PFSK-1 (cell line): Measurements from ENCODE around the gene ATCAY.

ENCODE experiments used
- POLR2AphosphoS5 ChIP-seq: IDR thresholded peaks from 2 replicates; pipeline ENCODE4 v1.6.1; 2012; ENCODE audit warnings: low read depth, mild to moderate bottlenecking, control low read depth, low read length, moderate library complexity
- REST ChIP-seq, 2 experiments: IDR thresholded peaks; 2 replicates each; pipeline versions ENCODE4 v1.6.1 to v1.8.0; 2011 to 2012; ENCODE audit warnings: low read depth in 2 of 2, low read length in 2 of 2, control low read depth in 1 of 2, inconsistent platforms in 1 of 2, mild to moderate bottlenecking in 1 of 2, moderate library complexity in 1 of 2; ENCODE audit not compliant: insufficient read depth in 1 of 2
- SIN3A ChIP-seq: IDR thresholded peaks from 2 replicates; pipeline ENCODE4 v1.6.1; 2012; ENCODE audit warnings: mild to moderate bottlenecking, low read length, moderate library complexity, borderline replicate concordance; ENCODE audit not compliant: insufficient read depth

- TF ChIP-seq POLR2AphosphoS5 (no peak), REST (IDR thresholded peaks at IDR 0.05; ENCODE audit: insufficient read depth in 1 of 2, low read depth in 2 of 2, low read length in 2 of 2) (no peak), SIN3A (no peak)
Observed at GRCh38 chr19:3840804-3841203, 39.7 kb upstream of the ATCAY start.
